HCT116 (cell line): ENCODE data around the gene AKAP12. TPM values are rescaled to one million over a fixed set of nuclear protein-coding genes. Genes with fewer than 3 reads are reported as not detected.

Experiments used
- ATAC-seq: fragments of 200-7000 bp; cut with Tn5 transposase; 2 replicates; pipeline ENCODE4 v1.9.1; 2020; ENCODE audit warnings: mild to moderate bottlenecking, moderate library complexity
- BruUV-seq: library from RNA; stranded (reverse); fragments of 400-500 nt; replicated peaks from 2 replicates; lab custom pipeline; 2021; lab: Mats Ljungman, UMichigan
- CTCF ChIA-PET: fragments of 300-600 bp; sonication (Branson Sonifier 250); formaldehyde crosslinking; loops from one replicate; lab custom pipeline; 2021; ENCODE audit warnings: antibody characterized with exemption; lab: Charles Lee
- POLR2A ChIA-PET: fragments of 300-600, 350-600 bp; sonication (Branson Sonifier 250); formaldehyde crosslinking; loops from one replicate; lab custom pipeline; 2021; ENCODE audit warnings: antibody characterized with exemption; lab: Charles Lee
- RAD21 ChIA-PET, 2 experiments: fragments of 300-600 bp; sonication (Branson Sonifier 250); formaldehyde crosslinking; loops; one replicate each; lab custom pipeline; 2023; ENCODE audit warnings: low total read pairs in 2 of 2; ENCODE audit not compliant: uncharacterized antibody in 2 of 2, unreplicated experiment in 2 of 2, low non-redundant PET in 1 of 2; lab: Charles Lee
- DNase-seq: peaks from one replicate; pipeline ENCODE4 v3.0.0-alpha.2; 2010; ENCODE audit warnings: low read depth, low spot score
- H2AFZ ChIP-seq: fragments of 200-600 bp; shearing (Covaris generic), sonication (generic); 2 replicates; pipeline ENCODE4 v1.6.1; 2017; ENCODE audit warnings: low read depth, mixed run types, mixed read lengths, antibody characterized with exemption, low read length; ENCODE audit not compliant: poor library complexity, severe bottlenecking
- H3K27ac ChIP-seq: 2 replicates; pipeline ENCODE4 v1.5.1; 2012; ENCODE audit warnings: low read depth, low read length
- H3K27me3 ChIP-seq: fragments of 200-600 bp; sonication (generic); 2 replicates; pipeline ENCODE4 v1.6.1; 2016; ENCODE audit warnings: mixed run types, low read length, mixed read lengths; ENCODE audit not compliant: insufficient read depth
- H3K36me3 ChIP-seq, 2 experiments: fragments of 200-500 bp in 1 of 2; fragments of 200-600 bp in 1 of 2; sonication (Bioruptor generic) in 1 of 2; sonication (generic) in 1 of 2; 2 replicates each; pipeline versions ENCODE4 v1.5.1 to v1.6.1; 2014 to 2016; ENCODE audit warnings: low read length in 2 of 2, inconsistent platforms in 1 of 2, mixed read lengths in 1 of 2, mixed run types in 1 of 2; ENCODE audit not compliant: insufficient read depth in 2 of 2, control insufficient read depth in 1 of 2
- H3K4me1 ChIP-seq, 2 experiments: fragments of 200-600 bp in 1 of 2; sonication (generic) in 1 of 2; 2 replicates each; pipeline versions ENCODE4 v1.5.1 to v1.6.1; 2012 to 2017; ENCODE audit warnings: low read length in 2 of 2, inconsistent platforms in 1 of 2, mild to moderate bottlenecking in 1 of 2, mixed read lengths in 1 of 2, mixed run types in 1 of 2, moderate library complexity in 1 of 2; ENCODE audit not compliant: insufficient read depth in 2 of 2, control insufficient read depth in 1 of 2
- H3K4me2 ChIP-seq: fragments of 200-600 bp; sonication (generic); 2 replicates; pipeline ENCODE4 v1.6.1; 2017; ENCODE audit warnings: mixed run types, low read length, mixed read lengths
- H3K4me3 ChIP-seq, 2 experiments: fragments of 200-600 bp in 1 of 2; sonication (generic) in 1 of 2; replicated peaks in 1 of 2; 2 replicates each; pipeline ENCODE4 v1.5.1; 2011 to 2016; ENCODE audit warnings: low read length in 2 of 2, control low read depth in 1 of 2, low read depth in 1 of 2, mild to moderate bottlenecking in 1 of 2, mixed read lengths in 1 of 2, mixed run types in 1 of 2
- H3K79me2 ChIP-seq: fragments of 200-600 bp; sonication (generic); 2 replicates; pipeline ENCODE4 v1.6.1; 2017; ENCODE audit warnings: mild to moderate bottlenecking, mixed run types, low read length, moderate library complexity, mixed read lengths; ENCODE audit not compliant: insufficient read depth
- H3K9ac ChIP-seq: fragments of 200-600 bp; sonication (generic); 2 replicates; pipeline ENCODE4 v1.6.1; 2016; ENCODE audit warnings: low read length, mixed read lengths
- H3K9me2 ChIP-seq: fragments of 200-600 bp; sonication (generic), shearing (Covaris generic); 2 replicates; pipeline ENCODE4 v1.6.1; 2017; ENCODE audit warnings: mixed run types, mild to moderate bottlenecking, moderate library complexity; ENCODE audit not compliant: insufficient read depth
- H3K9me3 ChIP-seq, 2 experiments: fragments of 200-500 bp in 1 of 2; fragments of 200-600 bp in 1 of 2; sonication (Bioruptor generic) in 1 of 2; sonication (generic) in 1 of 2; 2 replicates each; pipeline ENCODE4 v1.6.1; 2014 to 2017; ENCODE audit warnings: low read length in 2 of 2, mixed read lengths in 2 of 2, inconsistent platforms in 1 of 2, low read depth in 1 of 2, mild to moderate bottlenecking in 1 of 2, mixed run types in 1 of 2, moderate library complexity in 1 of 2; ENCODE audit not compliant: control insufficient read depth in 1 of 2, insufficient read depth in 1 of 2
- H4K20me1 ChIP-seq: fragments of 200-600 bp; sonication (generic), shearing (Covaris generic); 2 replicates; pipeline ENCODE4 v1.6.1; 2017; ENCODE audit warnings: mixed run types, mild to moderate bottlenecking, moderate library complexity; ENCODE audit not compliant: insufficient read depth
- CEBPB ChIP-seq: IDR thresholded peaks from 2 replicates; pipeline ENCODE4 v1.6.1; 2012; ENCODE audit warnings: low read depth
- EZH2 ChIP-seq: fragments of 200-600 bp; sonication (generic); IDR thresholded peaks from 2 replicates; pipeline ENCODE4 v1.6.1; 2017; ENCODE audit warnings: antibody characterized with exemption, mixed run types
- FOSL1 ChIP-seq: IDR thresholded peaks from 2 replicates; pipeline ENCODE4 v1.6.1; 2012; ENCODE audit warnings: low read depth
- JUND ChIP-seq: IDR thresholded peaks from 2 replicates; pipeline ENCODE4 v1.6.1; 2012
- MAX ChIP-seq: IDR thresholded peaks from 2 replicates; pipeline ENCODE4 v1.6.1; 2012
- POLR2A ChIP-seq: IDR thresholded peaks from 2 replicates; pipeline ENCODE4 v1.7.0; 2011; ENCODE audit warnings: borderline replicate concordance; ENCODE audit not compliant: insufficient read depth, insufficient read length; ENCODE audit errors: extremely low read depth
- REST ChIP-seq: IDR thresholded peaks from 2 replicates; pipeline ENCODE4 v1.6.1; 2012; ENCODE audit warnings: low read depth
- SP1 ChIP-seq: IDR thresholded peaks from 2 replicates; pipeline ENCODE4 v1.6.1; 2012; ENCODE audit warnings: low read depth
- TCF7L2 ChIP-seq: IDR thresholded peaks from 2 replicates; pipeline ENCODE4 v1.7.0; 2011; ENCODE audit warnings: borderline replicate concordance, inconsistent platforms; ENCODE audit not compliant: insufficient read depth, insufficient read length; ENCODE audit errors: extremely low read depth
- ZFX ChIP-seq: fragments of 450-650 bp; IDR thresholded peaks from 2 replicates; pipeline ENCODE4 v1.6.1; 2017
- intact Hi-C: fragments of 100-400 bp; cut with micrococcal nuclease; formaldehyde crosslinking; loops from 2 replicates; pipeline ENCODE4 v1.10.0; 2022
- total RNA-seq: library from RNA; stranded (reverse); gene quantifications from one replicate; pipeline ENCODE4 v1.2.1, GENCODE V29; 2021; ENCODE audit not compliant: unreplicated experiment
- TF ChIP-seq, protein P1 (sequence below): IDR thresholded peaks from 2 replicates; pipeline ENCODE4 v1.6.1; 2011; ENCODE audit warnings: mild to moderate bottlenecking, low read length, moderate library complexity; ENCODE audit not compliant: insufficient replicate concordance; ENCODE audit errors: extremely low read depth

The AKAP12 gene
- total RNA-seq, 1 experiment from 2014 or later = 1,220 TPM

GRCh38 chr6:151197556-151197955 lies 42.2 kb upstream of the AKAP12 start:
- H3K36me3 ChIP-seq = no peaks in the 10 kb centered on the region
- no peak overlapping the region for H3K4me3 ChIP-seq
- H3K27me3 ChIP-seq = no peaks in the 10 kb centered on the region
- H3K27ac ChIP-seq = no peak overlapping the region
- RAD21 ChIA-PET = no interaction called here
- DNase-seq (no peak), ATAC-seq (no peak)
- H3K79me2 ChIP-seq = no peaks in the 10 kb centered on the region
- intact Hi-C loops = no loop called here
- no peak for TF ChIP-seq FOSL1
- no peak for TF ChIP-seq JUND
- TF ChIP-seq, protein P1, sequence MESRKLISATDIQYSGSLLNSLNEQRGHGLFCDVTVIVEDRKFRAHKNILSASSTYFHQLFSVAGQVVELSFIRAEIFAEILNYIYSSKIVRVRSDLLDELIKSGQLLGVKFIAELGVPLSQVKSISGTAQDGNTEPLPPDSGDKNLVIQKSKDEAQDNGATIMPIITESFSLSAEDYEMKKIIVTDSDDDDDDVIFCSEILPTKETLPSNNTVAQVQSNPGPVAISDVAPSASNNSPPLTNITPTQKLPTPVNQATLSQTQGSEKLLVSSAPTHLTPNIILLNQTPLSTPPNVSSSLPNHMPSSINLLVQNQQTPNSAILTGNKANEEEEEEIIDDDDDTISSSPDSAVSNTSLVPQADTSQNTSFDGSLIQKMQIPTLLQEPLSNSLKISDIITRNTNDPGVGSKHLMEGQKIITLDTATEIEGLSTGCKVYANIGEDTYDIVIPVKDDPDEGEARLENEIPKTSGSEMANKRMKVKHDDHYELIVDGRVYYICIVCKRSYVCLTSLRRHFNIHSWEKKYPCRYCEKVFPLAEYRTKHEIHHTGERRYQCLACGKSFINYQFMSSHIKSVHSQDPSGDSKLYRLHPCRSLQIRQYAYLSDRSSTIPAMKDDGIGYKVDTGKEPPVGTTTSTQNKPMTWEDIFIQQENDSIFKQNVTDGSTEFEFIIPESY = no peak
- TF ChIP-seq POLR2A = no peak
- H2AFZ ChIP-seq = no peak overlapping the region
- no peaks in the 10 kb centered on the region for H4K20me1 ChIP-seq
- no peak overlapping the region for H3K9ac ChIP-seq
- H3K9me3 ChIP-seq = no peaks in the 10 kb centered on the region
- no peaks in the 10 kb centered on the region for H3K9me2 ChIP-seq
- H3K4me1 ChIP-seq = no peaks in the 10 kb centered on the region
- BruUV-seq = no TSS peak
- H3K4me2 ChIP-seq = no peak overlapping the region
- CTCF ChIA-PET = no interaction called here
- POLR2A ChIA-PET = no interaction called here

DNA sequence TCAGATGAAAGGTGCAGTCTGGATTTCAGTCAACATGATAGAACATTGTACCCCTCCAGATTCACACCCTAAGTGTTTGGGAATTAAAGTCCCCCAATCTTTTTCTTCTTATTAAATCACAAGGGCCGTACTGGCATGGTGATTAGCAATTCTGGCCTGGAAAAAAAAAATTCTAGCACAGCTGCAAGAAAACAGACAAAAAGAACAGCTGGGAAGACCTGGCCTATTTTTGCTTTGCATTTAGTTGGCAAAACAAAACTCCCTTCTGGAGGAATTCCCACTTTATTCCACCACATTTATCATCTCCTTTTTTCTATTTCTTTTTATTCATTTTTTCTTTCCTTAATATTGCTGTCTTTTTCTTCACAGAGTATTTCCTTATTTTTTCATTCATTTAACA lies 39.8 kb upstream of the AKAP12 start:
- ChIA-PET CTCF (no interaction called here), POLR2A (no interaction called here), RAD21 (no interaction called here)
- no peaks in the 10 kb centered on the region for H3K9me2 ChIP-seq
- DNase-seq (no peak), ATAC-seq (no peak)
- intact Hi-C loops = no loop called here
- TF ChIP-seq, protein P1 = no peak
- TF ChIP-seq JUND = no peak
- TF ChIP-seq EZH2 = no peak
- TF ChIP-seq ZFX = no peak
- no peak for TF ChIP-seq TCF7L2
- TF ChIP-seq SP1 = no peak
- TF ChIP-seq REST = no peak
- no peak for TF ChIP-seq CEBPB
- no peak for TF ChIP-seq MAX
- no peak overlapping the region for H3K4me2 ChIP-seq
- H2AFZ ChIP-seq = no peak overlapping the region
- H3K9ac ChIP-seq = no peak overlapping the region
- H3K9me3 ChIP-seq = no peaks in the 10 kb centered on the region
- H3K27me3 ChIP-seq = no peaks in the 10 kb centered on the region
- no TSS peak for BruUV-seq
- no peaks in the 10 kb centered on the region for H4K20me1 ChIP-seq
- H3K4me3 ChIP-seq = no peak overlapping the region
- no peak overlapping the region for H3K27ac ChIP-seq
- no peaks in the 10 kb centered on the region for H3K36me3 ChIP-seq
- no peaks in the 10 kb centered on the region for H3K79me2 ChIP-seq
- peaks cover 0 to 4% of the 10 kb centered on the region in 2 experiments; a peak in 1 of 4 replicates for H3K4me1 ChIP-seq
